HEK293T (cell line): ENCODE measurements around the gene MBD2.

Source experiments
- BHLHE40 ChIP-seq: fragments of 450-650 bp; IDR thresholded peaks from 2 replicates; pipeline ENCODE4 v1.6.1; 2016; ENCODE audit warnings: mild to moderate bottlenecking, moderate library complexity, borderline replicate concordance
- L3MBTL2 ChIP-seq: fragments of 450-650 bp; conservative IDR thresholded peaks from 2 replicates; pipeline ENCODE4 v1.6.1; 2016; ENCODE audit warnings: mild to moderate bottlenecking

GRCh38 chr18:54151376-54151775 is 73.1 kb downstream of the MBD2 start:
- TF ChIP-seq L3MBTL2 (no peak), BHLHE40 (no peak)
